Measurements from ENCODE around the gene POU4F3.

- no peak for TF ChIP-seq CTCF (IDR thresholded peaks at IDR 0.05)
- no peak for TF ChIP-seq POLR2A (IDR thresholded peaks at IDR 0.05)
Measured at GRCh38 chr5:146365618-146366017, 27.0 kb downstream of the POU4F3 start.
